HUES64 (cell line): Measurements from ENCODE around the gene FSD1L.

ENCODE experiments used
- H3K27ac ChIP-seq: 2 replicates; pipeline ENCODE4 v1.7.0; 2013; ENCODE audit warnings: low read depth, low read length, inconsistent platforms
- H3K27me3 ChIP-seq: 2 replicates; pipeline ENCODE4 v1.6.1; 2013; ENCODE audit warnings: mild to moderate bottlenecking, low read length; ENCODE audit not compliant: insufficient read depth
- H3K36me3 ChIP-seq: 2 replicates; pipeline ENCODE4 v1.6.1; 2013; ENCODE audit warnings: mild to moderate bottlenecking, low read length; ENCODE audit not compliant: insufficient read depth
- H3K4me1 ChIP-seq: 2 replicates; pipeline ENCODE4 v1.6.1; 2013; ENCODE audit warnings: mild to moderate bottlenecking, low read length, moderate library complexity; ENCODE audit not compliant: insufficient read depth
- H3K4me3 ChIP-seq: 2 replicates; pipeline ENCODE4 v1.5.1; 2013; ENCODE audit warnings: mild to moderate bottlenecking, low read length, moderate library complexity
- H3K9ac ChIP-seq: 2 replicates; pipeline ENCODE4 v1.6.1; 2013; ENCODE audit warnings: mild to moderate bottlenecking, low read depth, low read length
- H3K9me3 ChIP-seq: 2 replicates; pipeline ENCODE4 v1.6.1; 2013; ENCODE audit warnings: low read depth, low read length; ENCODE audit not compliant: insufficient read depth
- WGBS: fragments of 150-250, 120-280 bp; methylation state at CpG from one replicate; pipeline ENCODE4 v1.1.7; 2013; ENCODE audit warnings: missing lambda C conversion rate; 5-methylcytosine and 5-hydroxymethylcytosine counted together

FSD1L gene

DNA sequence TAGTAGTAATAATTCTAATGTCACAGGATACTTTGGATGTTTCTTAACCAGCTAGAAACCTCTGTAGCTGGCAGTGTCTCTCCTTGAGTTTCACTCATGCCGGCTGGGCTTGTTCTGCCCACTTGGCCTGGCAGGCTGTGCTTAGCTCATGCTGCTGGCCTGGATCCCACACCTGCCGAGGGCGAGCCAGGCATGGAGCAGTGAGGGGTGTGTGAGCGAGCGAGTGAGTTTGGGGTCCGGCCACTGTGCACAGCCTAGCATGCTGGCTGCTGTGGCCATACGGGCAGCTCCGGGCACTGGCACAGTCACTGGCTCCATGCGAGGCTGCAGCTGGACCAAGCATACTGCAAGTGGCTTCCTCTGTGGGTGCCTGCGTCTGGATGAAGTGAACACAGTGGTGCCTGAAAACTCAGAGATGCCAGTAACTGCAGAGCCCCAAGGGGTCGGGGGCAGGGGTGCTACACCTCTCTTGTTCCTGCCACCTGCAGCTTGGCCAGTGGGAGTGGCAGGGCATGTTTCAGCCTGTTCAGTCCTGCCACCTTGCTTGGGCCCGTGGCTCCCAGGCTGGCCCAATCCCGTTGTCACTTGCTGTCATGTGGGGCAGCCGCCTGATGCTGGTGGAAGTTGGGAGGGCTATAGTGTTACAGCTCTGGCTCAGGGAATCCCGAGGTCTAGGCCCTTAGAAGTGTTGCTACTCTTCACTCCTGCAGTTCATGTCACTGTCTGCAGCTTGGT is 9.9 kb downstream of the FSD1L start:
- 97% methylated on average over 15 of the region's 15 CpGs for whole genome bisulfite sequencing

DNA sequence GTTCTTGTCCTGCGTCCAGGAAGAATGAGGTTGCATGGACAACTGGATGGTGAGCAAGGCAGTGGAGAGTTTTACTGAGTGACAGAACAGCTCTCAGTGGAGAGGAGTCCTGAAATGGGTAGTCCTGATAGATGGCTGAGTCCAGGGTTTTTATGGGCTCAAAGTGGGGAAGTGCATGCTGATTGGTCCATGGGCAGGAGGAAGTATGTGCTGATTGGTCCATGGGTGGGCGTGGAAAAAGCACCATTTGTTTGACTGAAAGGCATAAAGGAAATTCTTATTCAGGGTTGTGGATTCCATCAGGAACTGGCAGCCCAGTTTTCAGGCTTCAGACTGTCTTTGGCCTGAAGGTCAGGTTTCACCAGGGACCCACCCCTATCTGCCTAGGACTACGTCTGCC is 10.6 kb downstream of the FSD1L start:
- WGBS = 93% methylated on average over 3 of the region's 3 CpGs

More for the DNA sequence above, 9.9 kb downstream of the FSD1L start:
- H3K9me3 ChIP-seq = peaks cover 19% of the 10 kb centered on the region
- H3K4me3 ChIP-seq = no peak overlapping the region
- no peak overlapping the region for H3K9ac ChIP-seq
- H3K27ac ChIP-seq = no peak overlapping the region
- no peaks in the 10 kb centered on the region for H3K27me3 ChIP-seq
- peaks cover 7% of the 10 kb centered on the region; the same call in 1 of the 2 replicates for H3K36me3 ChIP-seq
- H3K4me1 ChIP-seq = 0 out of 2 replicates have a peak, but pooled peaks cover 5% of the 10 kb centered on the region

DNA sequence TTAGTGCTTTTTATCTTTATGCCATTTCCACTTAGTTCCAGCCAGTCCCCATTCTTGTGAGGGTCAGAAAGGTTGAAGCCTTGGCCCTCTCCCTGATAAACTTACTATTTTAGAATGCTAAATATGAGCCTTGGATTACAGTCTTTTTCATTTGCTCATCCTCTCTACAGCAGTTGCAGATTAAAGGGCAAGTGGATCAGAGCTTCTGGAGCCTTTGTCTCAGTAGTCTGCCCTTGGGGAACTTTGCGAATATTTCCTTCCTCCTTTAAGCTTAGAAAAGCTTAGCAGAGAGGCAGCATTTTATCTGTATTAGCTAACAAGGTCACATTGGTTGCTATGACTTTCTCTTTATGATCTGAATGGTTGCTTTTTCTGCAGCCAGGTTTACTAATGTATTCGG is 11.5 kb downstream of the FSD1L start:
- H3K27ac ChIP-seq = no peak overlapping the region
- no peaks in the 10 kb centered on the region for H3K27me3 ChIP-seq
- H3K4me3 ChIP-seq = no peak overlapping the region
- peaks cover 19% of the 10 kb centered on the region for H3K9me3 ChIP-seq
- H3K9ac ChIP-seq = no peak overlapping the region
- WGBS = 93% methylated on average over 2 of the region's 2 CpGs
- H3K4me1 ChIP-seq = 0 out of 2 replicates have a peak, but pooled peaks cover 5% of the 10 kb centered on the region
- H3K36me3 ChIP-seq = peaks cover 13% of the 10 kb centered on the region

More for the DNA sequence above, 10.6 kb downstream of the FSD1L start:
- Histone ChIP-seq H3K4me3 (no peak overlapping the region), H3K4me1 (0 out of 2 replicates have a peak, but pooled peaks cover 5% of the 10 kb centered on the region), H3K27me3 (no peaks in the 10 kb centered on the region), H3K27ac (no peak overlapping the region), H3K9me3 (peaks cover 19% of the 10 kb centered on the region), H3K36me3 (peaks cover 7% of the 10 kb centered on the region; the same call in 1 of the 2 replicates), H3K9ac (no peak overlapping the region)

DNA sequence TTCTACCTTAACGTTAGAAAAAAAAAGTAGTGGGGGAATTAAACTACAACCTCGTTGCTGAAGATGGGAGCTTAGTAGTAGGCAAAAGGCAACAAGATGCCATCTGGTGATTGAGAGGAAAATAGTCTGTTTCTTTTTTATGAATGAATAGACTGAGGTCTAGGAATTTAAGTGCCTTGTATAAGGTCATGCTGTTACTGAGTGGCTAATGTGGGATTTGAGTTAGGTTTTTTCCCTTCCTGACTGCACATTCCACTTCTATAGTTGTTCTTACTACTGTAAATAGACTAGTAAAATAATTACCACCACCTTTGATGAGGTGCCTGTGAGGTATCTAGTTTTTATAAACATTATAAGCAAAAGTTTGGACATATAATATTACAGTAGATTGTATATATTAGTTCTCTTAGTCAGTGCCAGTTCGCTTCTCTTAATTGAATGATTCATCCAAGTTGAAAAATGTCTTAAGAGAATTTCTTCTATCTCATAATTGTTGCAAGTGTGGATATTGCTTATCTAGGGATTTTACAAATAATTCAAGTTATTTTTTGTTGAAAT is 19.1 kb downstream of the FSD1L start:
- Histone ChIP-seq H3K27me3 (no peaks in the 10 kb centered on the region), H3K9me3 (no peaks in the 10 kb centered on the region), H3K4me1 (no peaks in the 10 kb centered on the region), H3K36me3 (peaks cover 63% of the 10 kb centered on the region), H3K9ac (no peak overlapping the region), H3K27ac (no peak overlapping the region), H3K4me3 (no peak overlapping the region)
- whole genome bisulfite sequencing = 93% methylated on average over 2 of the region's 3 CpGs

DNA sequence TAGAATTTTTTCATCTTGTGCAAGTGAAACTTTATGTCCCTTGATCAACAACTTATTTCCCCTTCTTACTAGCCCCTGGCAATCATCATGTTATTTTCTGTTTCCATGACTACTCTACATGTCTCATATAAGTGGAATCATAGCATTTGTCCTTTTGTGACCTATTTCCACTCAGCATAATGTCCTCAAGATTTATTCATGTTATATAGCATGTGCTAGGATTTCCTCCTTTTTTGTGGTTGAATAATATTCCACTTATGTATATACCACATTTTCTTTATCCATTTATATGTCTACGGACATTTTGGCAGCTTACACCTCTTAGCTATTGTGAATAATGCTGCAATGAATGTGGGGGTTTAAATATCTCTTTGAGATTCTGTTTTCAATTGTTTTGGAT is 21.0 kb downstream of the FSD1L start:
- no peaks in the 10 kb centered on the region for H3K9me3 ChIP-seq
- no peak overlapping the region for H3K27ac ChIP-seq
- no peaks in the 10 kb centered on the region for H3K4me1 ChIP-seq
- no peak overlapping the region for H3K4me3 ChIP-seq
- 100% methylated on average over 1 of the region's 1 CpG for WGBS
- no peaks in the 10 kb centered on the region for H3K27me3 ChIP-seq
- H3K36me3 ChIP-seq = peaks cover 63% of the 10 kb centered on the region
- H3K9ac ChIP-seq = no peak overlapping the region

DNA sequence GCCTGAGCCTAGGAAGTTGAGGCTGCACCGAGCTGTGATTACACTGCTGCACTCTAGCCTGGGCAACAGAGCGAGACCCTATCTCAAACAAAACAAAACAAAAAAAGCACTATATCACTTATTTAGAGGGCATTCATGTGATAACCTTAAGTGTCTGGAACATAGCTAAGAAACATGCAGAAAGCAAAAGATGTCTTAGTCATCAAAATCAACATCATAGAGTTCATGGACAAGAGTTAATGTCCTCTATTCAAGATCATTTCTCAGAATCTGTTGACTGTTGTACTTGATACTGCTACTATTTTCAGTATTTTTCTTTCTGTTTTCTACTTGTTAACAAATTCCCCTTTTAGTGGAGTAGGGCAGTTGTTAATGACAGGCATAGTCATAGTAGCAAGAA is 25.4 kb downstream of the FSD1L start:
- no peak overlapping the region for H3K9ac ChIP-seq

DNA sequence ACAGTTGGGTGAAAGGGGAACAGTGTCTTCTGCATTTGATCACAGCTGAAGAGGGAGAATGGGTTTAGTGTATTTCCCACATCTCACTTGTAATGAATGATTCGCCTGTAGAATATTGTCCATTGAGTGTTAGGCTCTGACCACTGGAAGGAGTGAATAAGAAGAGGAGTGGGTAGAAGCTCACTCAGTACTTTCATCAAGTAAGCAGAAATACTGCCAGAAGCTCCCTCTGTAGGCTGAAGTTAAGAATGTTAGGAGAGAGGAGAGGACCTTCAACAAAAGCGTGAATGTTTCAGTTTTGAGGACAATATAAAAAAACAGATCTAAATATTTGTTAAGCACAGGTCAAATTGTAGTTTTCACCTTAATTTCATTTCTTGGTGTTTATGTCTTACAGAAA is 27.5 kb downstream of the FSD1L start:
- Histone ChIP-seq H3K27me3 (no peaks in the 10 kb centered on the region), H3K9me3 (no peaks in the 10 kb centered on the region), H3K27ac (no peak overlapping the region), H3K4me1 (no peaks in the 10 kb centered on the region), H3K9ac (no peak overlapping the region), H3K36me3 (peaks cover 15% of the 10 kb centered on the region; the same call in 1 of the 2 replicates), H3K4me3 (no peak overlapping the region)
- WGBS = 78% methylated on average over 2 of the region's 2 CpGs

More for the DNA sequence above, 25.4 kb downstream of the FSD1L start:
- H3K9me3 ChIP-seq = no peaks in the 10 kb centered on the region
- H3K4me3 ChIP-seq = no peak overlapping the region
- no peak overlapping the region for H3K27ac ChIP-seq
- peaks cover 32% of the 10 kb centered on the region for H3K36me3 ChIP-seq
- H3K4me1 ChIP-seq = no peaks in the 10 kb centered on the region
- WGBS = 100% methylated on average over 2 of the region's 2 CpGs
- no peaks in the 10 kb centered on the region for H3K27me3 ChIP-seq

DNA sequence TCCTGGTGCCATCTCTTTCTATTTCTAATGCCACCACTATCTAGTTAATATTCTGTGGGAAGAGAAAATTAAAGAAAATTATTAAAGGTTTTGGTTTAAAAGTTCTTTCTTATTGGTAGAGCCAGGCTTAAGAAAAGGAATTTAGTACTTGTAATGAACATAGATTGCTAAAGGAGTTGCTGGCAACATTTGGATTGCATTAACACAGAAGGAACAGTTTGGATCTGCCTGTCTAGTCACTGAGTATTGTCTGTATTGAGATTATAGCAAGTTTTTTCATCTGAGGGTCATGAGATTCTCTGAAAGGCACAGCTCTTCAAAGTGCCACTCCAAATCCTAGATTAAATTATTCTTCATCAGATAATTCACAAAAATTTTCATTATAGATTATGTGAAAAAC is 32.0 kb downstream of the FSD1L start:
- H3K9me3 ChIP-seq = no peaks in the 10 kb centered on the region
- H3K9ac ChIP-seq = no peak overlapping the region
- peaks cover 4% of the 10 kb centered on the region; the same call in 1 of the 2 replicates for H3K36me3 ChIP-seq
- H3K4me3 ChIP-seq = no peak overlapping the region
- H3K27me3 ChIP-seq = no peaks in the 10 kb centered on the region
- no peak overlapping the region for H3K27ac ChIP-seq
- no peaks in the 10 kb centered on the region for H3K4me1 ChIP-seq

DNA sequence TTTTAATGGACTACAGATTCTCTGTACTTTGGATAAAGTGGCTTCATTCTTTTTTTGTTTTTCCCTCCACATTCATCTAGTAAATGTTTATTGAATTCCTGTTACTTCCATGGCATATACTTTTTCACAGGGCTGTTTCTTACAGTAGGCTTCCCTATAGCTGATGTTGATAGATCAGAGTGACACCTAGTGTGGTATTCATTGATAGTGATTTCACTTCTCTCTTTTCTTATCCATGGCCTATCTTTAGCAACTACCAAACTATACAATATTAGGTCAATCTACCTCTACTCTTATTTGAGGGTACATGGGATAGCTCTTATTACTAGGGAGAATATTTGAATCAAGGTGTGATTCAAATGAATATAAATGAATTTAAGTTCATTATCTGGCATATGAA is 35.8 kb downstream of the FSD1L start:
- Histone ChIP-seq H3K27me3 (no peaks in the 10 kb centered on the region), H3K27ac (no peak overlapping the region), H3K9ac (no peak overlapping the region), H3K36me3 (peaks cover 30% of the 10 kb centered on the region), H3K4me1 (no peaks in the 10 kb centered on the region), H3K9me3 (no peaks in the 10 kb centered on the region), H3K4me3 (no peak overlapping the region)

DNA sequence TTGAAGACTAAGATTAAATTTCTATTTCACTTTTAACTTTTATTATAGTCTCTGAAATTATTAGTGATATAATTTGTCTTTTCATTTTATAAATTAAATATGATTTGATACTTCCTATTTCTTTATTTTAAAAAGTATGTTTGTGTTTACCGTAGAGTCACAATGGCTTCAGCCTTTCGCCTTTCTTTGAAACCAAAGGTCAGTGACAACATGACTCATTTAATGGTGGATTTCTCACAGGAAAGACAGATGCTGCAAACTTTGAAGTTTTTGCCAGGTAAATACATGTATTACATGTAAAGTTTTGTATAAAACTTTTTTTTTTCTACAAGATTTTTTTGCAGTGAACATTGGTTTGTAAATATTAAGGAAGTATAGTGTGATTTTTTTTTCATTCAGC is 36.4 kb downstream of the FSD1L start:
- Histone ChIP-seq H3K36me3 (peaks cover 34% of the 10 kb centered on the region), H3K9ac (no peak overlapping the region), H3K4me3 (no peak overlapping the region), H3K9me3 (0 out of 2 replicates have a peak, but pooled peaks cover 3% of the 10 kb centered on the region), H3K4me1 (no peaks in the 10 kb centered on the region), H3K27ac (no peak overlapping the region), H3K27me3 (no peaks in the 10 kb centered on the region)
- 88% methylated on average over 2 of the region's 2 CpGs for WGBS

DNA sequence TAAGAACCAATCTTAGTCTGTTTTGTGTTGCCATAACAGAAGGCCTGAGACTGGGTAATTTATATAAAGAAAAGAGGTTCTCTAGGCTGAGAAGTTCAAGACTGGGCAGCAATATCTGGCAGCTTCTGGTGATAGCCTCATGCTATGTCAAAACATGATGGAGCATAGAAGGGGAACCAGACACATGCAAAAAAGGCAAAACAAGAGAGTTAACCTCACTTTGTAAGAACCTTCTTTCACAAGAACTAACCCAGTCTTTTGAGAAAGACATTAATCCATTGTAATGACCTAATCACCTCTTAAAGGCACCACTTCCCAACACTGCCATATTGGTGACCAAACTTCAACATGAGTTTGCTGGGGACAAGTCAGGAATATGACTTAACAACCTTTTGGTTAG is 37.3 kb downstream of the FSD1L start:
- H3K27me3 ChIP-seq = no peaks in the 10 kb centered on the region
- no peak overlapping the region for H3K27ac ChIP-seq
- 0 out of 2 replicates have a peak, but pooled peaks cover 3% of the 10 kb centered on the region for H3K9me3 ChIP-seq
- peaks cover 35% of the 10 kb centered on the region for H3K36me3 ChIP-seq
- no peak overlapping the region for H3K9ac ChIP-seq
- no peak overlapping the region for H3K4me3 ChIP-seq
- H3K4me1 ChIP-seq = no peaks in the 10 kb centered on the region
